Adrenal gland (tissue), 19 donors: Measurements from ENCODE around the gene MAB21L2. TPM values are rescaled to one million over a fixed set of nuclear protein-coding genes. Genes with fewer than 3 reads are reported as not detected.
"Not testable (repeated sequence)": the region's sequence is repeated elsewhere in the genome, so short reads cannot be mapped to it uniquely, and the experiment has no call there.

Experiments
- DNase-seq, 7 donors: peaks; one replicate each; pipeline ENCODE4 v3.0.0-alpha.2; 2019 to 2020
- H3K27ac ChIP-seq, 5 donors: fragments of 200-600 bp; sonication (generic) in 4 of 5; 1 replicate in 3 of 5; 2 replicates in 2 of 5; pipeline versions ENCODE4 v1.5.1 to v1.8.0; 2016 to 2020; ENCODE audit warnings: mild to moderate bottlenecking in 1 of 5
- H3K27me3 ChIP-seq: fragments of 200-600 bp; 2 replicates; pipeline ENCODE4 v1.8.0; 2021
- H3K36me3 ChIP-seq, 2 donors: fragments of 200-600 bp; replicated peaks in 1 of 2; 1 replicate in 1 of 2; 2 replicates in 1 of 2; pipeline versions ENCODE4 v1.5.1 to v1.8.0; 2018 to 2022
- H3K4me1 ChIP-seq, 2 donors: fragments of 200-600 bp; replicated peaks in 1 of 2; 1 replicate in 1 of 2; 2 replicates in 1 of 2; pipeline versions ENCODE4 v1.5.1 to v1.8.0; 2018 to 2021
- H3K4me3 ChIP-seq, 4 donors: fragments of 200-600 bp; sonication (generic) in 3 of 4; one replicate each; pipeline ENCODE4 v1.5.1; 2016 to 2018
- H3K9me3 ChIP-seq, 3 donors: fragments of 200-600 bp; sonication (generic) in 1 of 3; replicated peaks in 1 of 3; 1 replicate in 2 of 3; 2 replicates in 1 of 3; pipeline versions ENCODE4 v1.5.1 to v1.8.0; 2016 to 2021
- CTCF ChIP-seq, 6 experiments: fragments of 450-650 bp in 4 of 6; fragments of 200-600 bp in 2 of 6; sonication (generic) in 1 of 6; IDR thresholded peaks; 1 replicate in 5 of 6; 2 replicates in 1 of 6; pipeline versions ENCODE4 v1.5.1 to v1.8.0; 2016 to 2021; ENCODE audit warnings: antibody characterized with exemption in 6 of 6, mild to moderate bottlenecking in 2 of 6, moderate library complexity in 1 of 6
- POLR2A ChIP-seq, 2 donors: fragments of 450-650 bp; IDR thresholded peaks; one replicate each; pipeline ENCODE4 v1.6.1; 2017; ENCODE audit warnings: antibody characterized with exemption in 2 of 2, mild to moderate bottlenecking in 2 of 2, moderate library complexity in 1 of 2
- WGBS, 4 donors: extraction: QIAGEN DNeasy Blood & Tissue Kit in 2 of 4; methylation state at CpG; one replicate each; pipeline versions ENCODE4 v1.1.5 to v1.1.7; 2013 to 2017; 5-methylcytosine and 5-hydroxymethylcytosine counted together
- intact Hi-C, 2 donors: fragments of 100-400 bp; cut with DNase I; formaldehyde crosslinking; loops; one replicate each; pipeline versions ENCODE4 v1.14.1 to v1.15.0; 2022 to 2023
- long read RNA-seq, 10 donors: library from polyadenylated mRNA in 3 of 10; unstranded in 2 of 10; stranded (forward) in 1 of 10; transcript quantifications; one replicate each; pipeline ENCODE4 v2.0.0 and lab custom pipeline, GENCODE V29; 2021 to 2026
- polyA plus RNA-seq, 3 donors: library from polyadenylated mRNA; stranded (reverse); fragments of 200-250 nt in 2 of 3; fragments of 350-450 nt in 1 of 3; fragmentation: Illumina TruSeq in 1 of 3; extraction: RNeasy Lipid Tissue Mini Kit (QIAGEN cat#74804) in 1 of 3; gene quantifications; one replicate each; pipeline ENCODE4 v1.2.3, GENCODE V29; 2013 to 2014
- total RNA-seq, 9 donors: library from RNA; depleted of rRNA in 4 of 9; stranded (reverse); fragments of >200 nt in 4 of 9; fragments of 120-200 nt in 1 of 9; fragmentation: NEBNext Ultra II Directional in 1 of 9; extraction: Animal tissue kit (Norgen Biotek cat#: 25700) in 1 of 9; gene quantifications; one replicate each; pipeline versions ENCODE4 v1.1.0 to v1.2.4, GENCODE V29; 2013 to 2023
- donor health status: healthy with polysubstance abuse.
- donor health status: Bipolar disorder and iron deficiency.
- donor health status: DM: yes; HTN: yes; CAD: no.
- donor health status: DM: no; HTN: no; CAD: no.
- donor health status: DM: no; HTN: no; CAD: no.
- donor health status: DM: yes; HTN: yes; CAD: no.

The MAB21L2 gene
- total RNA-seq: 1 to 10 TPM in 4 of 9 donors, under 1 TPM in 1, not detected in 4; 0.31 to 7.5 (median 3.6) TPM
- 1 to 10 TPM in 2 of 3 donors, under 1 TPM in 1; 0.47 to 3.8 (median 2.5) TPM for polyA plus RNA-seq
- long read RNA-seq, donor 1: 0 reads
- long read RNA-seq, donor 2, partial matches to known transcripts: 0 of 3 reads
- long read RNA-seq, donor 2, other reads (novel, unspliced or antisense): 0 of 3 reads
- long read RNA-seq, donor 3, transcript MAB21L2-201 (1 exons, 2,772 nt): major isoform, 12 of 12 reads
- long read RNA-seq, donor 3, partial matches to known transcripts: 0 of 12 reads
- long read RNA-seq, donor 3, other reads (novel, unspliced or antisense): 0 of 12 reads
- long read RNA-seq, donor 4: 0 reads
- long read RNA-seq, donor 5: 0 reads
- long read RNA-seq, donor 6, partial matches to known transcripts: 0 of 3 reads
- long read RNA-seq, donor 6, other reads (novel, unspliced or antisense): 0 of 3 reads
- long read RNA-seq, donor 7, partial matches to known transcripts: 0 of 2 reads
- long read RNA-seq, donor 7, other reads (novel, unspliced or antisense): 0 of 2 reads
- long read RNA-seq, donor 8: 0 reads
- long read RNA-seq, donor 9, partial matches to known transcripts: 0 of 1 reads
- long read RNA-seq, donor 9, other reads (novel, unspliced or antisense): 0 of 1 reads
- long read RNA-seq, donor 10, transcript MAB21L2-201 (1 exons, 2,772 nt): major isoform, 14 of 14 reads
- long read RNA-seq, donor 10, partial matches to known transcripts: 0 of 14 reads
- long read RNA-seq, donor 10, other reads (novel, unspliced or antisense): 0 of 14 reads

GRCh38 chr4:150582146-150582872, at the start of gene MAB21L2:
Gene MAB21L2 (plus strand): TSS chr4:150582151. CDS start chr4:150583030, 879 bp downstream.
- DNase-seq: no peak
- H3K27me3 ChIP-seq: no peaks in the 10 kb centered on the region
- H3K27ac ChIP-seq: peak within 1 kb of the TSS in 1 of 5 donors; percentile 35
- intact Hi-C loops: no loop called here
- H3K4me1 ChIP-seq: no peaks in the 10 kb centered on the region
- no peaks in the 10 kb centered on the region for H3K9me3 ChIP-seq
- no peak for TF ChIP-seq POLR2A (IDR thresholded peaks at IDR 0.05)
- TF ChIP-seq CTCF (IDR thresholded peaks at IDR 0.05): no peak
- no peaks in the 10 kb centered on the region for H3K36me3 ChIP-seq
- 74 to 85% (median 83%) methylated on average over 27 of the region's 27 CpGs for WGBS, 4 donors
- H3K4me3 ChIP-seq: peak within 1 kb of the TSS in 1 of 4 donors; percentile 28

GRCh38 chr4:150533673-150534072, 48.3 kb upstream of the MAB21L2 start:
- TF ChIP-seq CTCF (IDR thresholded peaks at IDR 0.05) (no peak), POLR2A (IDR thresholded peaks at IDR 0.05) (no peak)
- Histone ChIP-seq H3K4me3 (no peak overlapping the region), H3K4me1 (no peaks in the 10 kb centered on the region), H3K36me3 (no peaks in the 10 kb centered on the region), H3K27me3 (no peaks in the 10 kb centered on the region), H3K27ac (no peak overlapping the region), H3K9me3 (no peaks in the 10 kb centered on the region)
- DNase-seq: no peak
- WGBS, 4 donors: 90 to 93% (median 90%) methylated on average over 3 of the region's 3 CpGs
- intact Hi-C loops: no loop called here

- Histone ChIP-seq H3K4me3 (no peak overlapping the region), H3K9me3 (no peaks in the 10 kb centered on the region), H3K27me3 (no peaks in the 10 kb centered on the region), H3K4me1 (no peaks in the 10 kb centered on the region), H3K36me3 (no peaks in the 10 kb centered on the region), H3K27ac (no peak overlapping the region)
- intact Hi-C loops: no loop called here
- no peak for DNase-seq
- TF ChIP-seq POLR2A (IDR thresholded peaks at IDR 0.05): no peak
These were observed 47.1 kb upstream of the MAB21L2 start for GRCh38 chr4:150534818-150535217.

- intact Hi-C loops, H3K27me3 ChIP-seq, H3K36me3 ChIP-seq, DNase-seq, H3K4me3 ChIP-seq, H3K27ac ChIP-seq, H3K9me3 ChIP-seq, H3K4me1 ChIP-seq: not testable (repeated sequence)
- whole genome bisulfite sequencing, 4 donors: 94 to 97% (median 95%) methylated on average over 3 of the region's 3 CpGs
These were observed 44.0 kb upstream of the MAB21L2 start for GRCh38 chr4:150537911-150538310.

- no peaks in the 10 kb centered on the region for H3K27me3 ChIP-seq
- no peak overlapping the region for H3K4me3 ChIP-seq
- no peak for DNase-seq
- intact Hi-C loops: no loop called here
- H3K36me3 ChIP-seq: no peaks in the 10 kb centered on the region
- H3K4me1 ChIP-seq: no peaks in the 10 kb centered on the region
- H3K9me3 ChIP-seq: no peaks in the 10 kb centered on the region
- TF ChIP-seq CTCF (IDR thresholded peaks at IDR 0.05) (no peak), POLR2A (IDR thresholded peaks at IDR 0.05) (no peak)
- H3K27ac ChIP-seq: no peak overlapping the region
These were observed 41.4 kb upstream of the MAB21L2 start for GRCh38 chr4:150540536-150540935.
